Spleen (tissue), 7 donors: ENCODE measurements around the gene NAT14.

Experiments used
- CTCF ChIP-seq, 11 experiments: fragments of 200-600 bp in 7 of 11; fragments of 450-650 bp in 4 of 11; sonication (generic) in 4 of 11; IDR thresholded peaks in 8 of 11; conservative IDR thresholded peaks in 3 of 11; 1 replicate in 7 of 11; 2 replicates in 4 of 11; pipeline versions ENCODE4 v1.4.0 to v1.8.0; 2016 to 2021; ENCODE audit warnings: antibody characterized with exemption in 11 of 11, inconsistent platforms in 4 of 11, mild to moderate bottlenecking in 1 of 11
- POLR2A ChIP-seq, 3 donors: fragments of 450-650 bp; IDR thresholded peaks; one replicate each; pipeline ENCODE4 v1.5.1; 2017; ENCODE audit warnings: antibody characterized with exemption in 3 of 3, mild to moderate bottlenecking in 1 of 3
- donor health status: DM: no; HTN: no; CAD: no; lungs with moderate emphysema.
- donor health status: DM: no; HTN: no; CAD: no.
- donor health status: DM: no; HTN: no; CAD: no.

- TF ChIP-seq CTCF (IDR thresholded peaks at IDR 0.05 in 8 of 11, conservative IDR thresholded peaks at IDR 0.05 in 3 of 11) (no peak), POLR2A (IDR thresholded peaks at IDR 0.05) (no peak)
Observed at GRCh38 chr19:55456347-55456746, 28.6 kb upstream of the NAT14 start.
